Measurements from ENCODE around the gene NTRK1. TPM values are rescaled to one million over a fixed set of nuclear protein-coding genes. Genes with fewer than 3 reads are reported as not detected.

NTRK1 gene
- total RNA-seq, 1 experiment from 2014 or later: 5.5 TPM

GRCh38 chr1:156877433-156878170, 16.9 kb downstream of the NTRK1 start:
- no peak for DNase-seq (ENCODE audit: extremely low read depth, low read depth)

GRCh38 chr1:156879876-156880275, 19.2 kb downstream of the NTRK1 start:
- DNase-seq (ENCODE audit: extremely low read depth, low read depth): no peak

DNA sequence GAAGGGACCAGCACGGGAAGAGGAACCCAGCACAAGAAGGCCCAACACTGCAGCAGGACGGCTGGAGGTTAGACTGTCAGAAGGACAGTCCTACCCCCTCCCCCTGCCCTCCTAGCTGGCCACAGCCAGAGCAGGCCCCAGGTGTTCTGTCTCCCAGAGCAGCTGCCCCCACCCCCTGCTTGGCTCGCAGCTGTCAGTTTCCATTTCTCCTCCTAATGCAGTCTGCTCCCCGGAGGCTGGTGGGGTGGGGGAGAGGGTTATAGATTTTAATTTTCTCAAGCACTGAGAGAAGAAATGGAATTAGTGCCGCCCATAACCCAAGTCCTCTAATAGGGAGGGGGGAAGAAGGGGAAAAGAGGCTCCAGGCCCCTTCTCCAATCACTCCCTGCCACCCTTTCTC, 19.8 kb downstream of the NTRK1 start:
- no peak for DNase-seq (ENCODE audit: extremely low read depth, low read depth)

GRCh38 chr1:156881101-156881500, 20.4 kb downstream of the NTRK1 start:
- DNase-seq (ENCODE audit: extremely low read depth, low read depth): no peak

GRCh38 chr1:156881663-156882062, 21.0 kb downstream of the NTRK1 start:
- no peak for DNase-seq (ENCODE audit: extremely low read depth, low read depth)

- DNase-seq (ENCODE audit: extremely low read depth, low read depth): no peak
Measured at GRCh38 chr1:156882543-156882942, 21.9 kb downstream of the NTRK1 start.

DNA sequence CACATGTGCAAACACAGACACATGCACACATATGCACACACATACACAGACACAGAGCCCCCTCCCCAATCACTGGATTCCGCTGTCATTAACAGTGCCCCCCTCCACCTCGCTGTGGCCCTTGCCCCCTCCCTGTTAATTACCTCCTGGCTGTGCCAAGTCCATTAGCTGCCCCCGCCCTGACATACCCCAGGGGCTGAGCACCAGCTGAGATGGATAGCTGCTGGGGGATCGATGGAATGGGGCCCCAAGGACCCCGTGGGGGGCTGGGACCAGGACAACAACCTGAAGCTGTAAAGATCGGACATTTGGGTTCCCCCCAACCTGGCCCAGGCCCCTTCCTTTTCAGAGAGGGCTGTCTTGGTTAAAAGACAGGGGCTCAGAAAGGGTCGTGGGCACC, 23.3 kb downstream of the NTRK1 start:
- DNase-seq (ENCODE audit: extremely low read depth, low read depth): no peak

GRCh38 chr1:156884560-156885184, 24.0 kb downstream of the NTRK1 start:
- no peak for DNase-seq (ENCODE audit: extremely low read depth, low read depth)

GRCh38 chr1:156885314-156885713, 24.6 kb downstream of the NTRK1 start:
- no peak for DNase-seq (ENCODE audit: extremely low read depth, low read depth)

- DNase-seq (ENCODE audit: extremely low read depth, low read depth): no peak
Measured at GRCh38 chr1:156885880-156886355, 25.3 kb downstream of the NTRK1 start.

- no peak for DNase-seq (ENCODE audit: extremely low read depth, low read depth)
Measured at GRCh38 chr1:156886583-156887281, 26.1 kb downstream of the NTRK1 start.

DNA sequence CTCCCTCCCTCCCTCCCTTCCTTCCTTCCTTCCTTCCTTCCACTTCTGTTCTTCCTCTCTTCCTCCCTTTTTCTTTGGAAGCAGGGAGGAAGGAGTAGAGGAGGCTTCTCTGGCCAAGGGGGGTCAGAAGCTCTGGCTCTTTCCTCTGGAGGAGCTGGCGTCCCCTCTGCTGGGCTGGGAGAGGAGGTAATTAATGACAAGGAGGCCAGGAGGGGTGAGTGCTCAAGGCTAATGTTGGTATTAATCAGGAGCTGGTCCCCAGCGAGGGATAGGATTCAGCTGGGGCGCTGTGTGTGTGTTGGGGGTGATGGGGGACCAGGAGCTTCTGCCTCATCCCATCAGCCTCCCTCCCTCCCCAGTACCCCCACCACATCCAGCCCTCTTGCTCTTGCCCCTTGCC, 26.7 kb downstream of the NTRK1 start:
- DNase-seq (ENCODE audit: extremely low read depth, low read depth): no peak

DNA sequence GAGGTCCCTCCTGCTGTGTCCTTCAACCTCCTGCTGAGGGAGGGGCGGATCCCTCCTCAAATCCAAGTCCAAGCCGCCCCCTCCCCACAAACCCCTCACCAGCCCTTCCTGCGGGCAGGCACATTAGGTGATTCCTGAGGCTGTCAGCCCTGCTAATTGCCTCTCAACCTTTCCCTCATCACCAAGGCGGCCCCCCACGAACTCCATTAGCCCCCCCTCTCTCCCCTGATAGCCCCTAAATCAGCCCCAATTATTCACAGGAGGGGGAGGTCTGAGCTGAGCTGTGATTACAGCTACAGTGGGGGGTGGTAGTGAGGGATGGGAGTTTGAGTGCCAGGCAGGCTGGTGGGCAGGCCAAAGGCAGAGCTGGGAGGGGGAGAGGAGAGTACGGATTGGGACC, 27.1 kb downstream of the NTRK1 start:
- DNase-seq (ENCODE audit: extremely low read depth, low read depth): no peak

DNA sequence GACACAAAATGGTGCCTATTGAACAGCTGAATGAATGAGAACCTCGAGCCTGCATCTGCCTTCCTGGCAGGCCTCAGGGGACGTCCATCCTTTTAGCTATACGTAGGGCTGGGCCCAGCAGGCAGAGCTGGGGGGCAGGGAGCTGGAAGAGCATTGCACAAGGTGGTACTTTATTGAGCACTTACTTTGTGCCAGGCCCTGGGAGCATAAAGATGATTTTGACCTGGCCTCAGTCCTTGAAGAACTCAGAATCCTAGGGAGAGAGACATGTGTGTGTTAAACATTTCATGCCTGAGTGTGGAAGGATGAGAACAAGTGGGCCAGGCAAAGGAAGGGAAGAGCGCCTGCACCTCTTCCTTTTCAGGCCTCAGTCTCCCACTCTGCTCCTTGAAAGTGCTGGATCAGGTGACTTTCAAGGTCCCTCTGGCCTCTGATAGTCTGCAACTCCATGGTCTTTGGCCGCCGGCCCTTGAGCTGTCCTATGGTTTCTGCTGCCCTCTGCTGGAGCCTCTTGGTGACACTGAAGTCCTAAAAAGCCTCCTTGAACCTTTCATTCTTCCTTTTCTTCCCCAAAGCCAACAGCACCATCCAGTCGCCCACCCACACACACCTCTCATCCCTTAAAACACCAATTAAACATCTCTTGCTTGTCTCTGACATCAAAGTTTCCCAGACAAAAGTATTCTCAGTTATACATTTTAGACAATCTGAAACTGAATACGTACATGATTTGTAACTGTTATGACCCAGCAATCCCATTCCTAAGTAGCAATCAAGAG, 29.3 kb downstream of the NTRK1 start:
- DNase-seq (ENCODE audit: extremely low read depth, low read depth): peak; percentile 88

GRCh38 chr1:156892190-156893047, 31.8 kb downstream of the NTRK1 start:
- peak; percentile 89 for DNase-seq (ENCODE audit: extremely low read depth, low read depth)

- no peak for DNase-seq (ENCODE audit: extremely low read depth, low read depth)
Measured at GRCh38 chr1:156893048-156893953, 32.6 kb downstream of the NTRK1 start, which contains the start of gene PEAR1. Gene PEAR1 (plus strand): TSS chr1:156893718. CDS start chr1:156903927, 10,209 bp downstream.

GRCh38 chr1:156894001-156894400, 33.3 kb downstream of the NTRK1 start:
- DNase-seq (ENCODE audit: extremely low read depth, low read depth): no peak

DNA sequence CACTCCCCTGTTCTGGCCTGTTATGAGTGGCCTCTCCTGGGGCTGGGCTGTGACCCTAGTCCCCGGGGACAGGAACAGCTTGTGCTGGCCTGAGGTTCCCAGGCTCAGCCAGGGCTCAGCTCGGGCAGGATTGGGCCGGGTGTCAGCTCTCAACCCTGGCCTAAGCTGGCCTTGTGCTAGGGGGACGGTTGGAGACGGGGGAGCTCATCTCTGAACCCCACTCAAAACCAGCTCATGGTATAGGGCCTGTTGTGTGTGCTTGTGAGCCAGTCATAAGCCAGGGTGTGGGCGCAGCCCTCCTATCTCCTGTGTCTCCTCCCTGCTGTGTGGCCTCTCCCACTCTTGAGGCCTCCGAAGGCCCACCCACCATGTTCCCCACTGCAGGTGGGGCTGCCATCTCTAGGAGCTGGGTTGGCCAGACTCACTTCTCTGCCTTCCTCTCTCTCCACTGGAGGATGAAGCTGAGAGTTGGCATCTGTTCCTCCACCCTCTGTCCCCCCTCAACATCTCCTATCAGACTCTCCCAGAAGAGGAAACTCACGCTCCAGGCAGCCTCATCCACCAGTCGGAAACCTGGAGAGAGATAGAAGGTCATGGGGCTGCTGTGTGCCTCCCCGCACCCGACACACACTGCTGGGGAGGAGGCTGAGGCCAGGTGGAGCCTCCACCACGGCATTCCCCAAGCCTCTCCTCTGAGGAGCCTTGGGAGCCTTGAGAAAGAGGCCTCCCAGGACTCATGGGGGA, 34.2 kb downstream of the NTRK1 start:
- no peak for DNase-seq (ENCODE audit: extremely low read depth, low read depth)
